PC-9 (cell line): ENCODE results near the gene CARD11. TPM values are rescaled to one million over a fixed set of nuclear protein-coding genes. Genes with fewer than 3 reads are reported as not detected.

ENCODE experiments used
- BruUV-seq: library from RNA; stranded (reverse); fragments of 400-500 nt; replicated peaks from 2 replicates; lab custom pipeline; 2021; lab: Mats Ljungman, UMichigan
- CTCF ChIA-PET: fragments of 300-600 bp; sonication (Branson Sonifier 250); formaldehyde crosslinking; loops from one replicate; lab custom pipeline; 2022; ENCODE audit warnings: antibody characterized with exemption; lab: Charles Lee
- POLR2A ChIA-PET: fragments of 300-600 bp; sonication (Branson Sonifier 250); formaldehyde crosslinking; loops from one replicate; lab custom pipeline; 2022; ENCODE audit warnings: antibody characterized with exemption; ENCODE audit not compliant: unreplicated experiment; lab: Charles Lee
- DNase-seq, 2 experiments: peaks; one replicate each; pipeline versions ENCODE4 v3.0.0 to v3.0.0-alpha.2; 2015 to 2022; ENCODE audit warnings: mixed read lengths in 1 of 2
- H2AFZ ChIP-seq: fragments of 200-600 bp; sonication (generic); 2 replicates; pipeline ENCODE4 v1.8.1; 2017; ENCODE audit warnings: antibody characterized with exemption
- H3F3A ChIP-seq: fragments of 200-600 bp; sonication (generic); 2 replicates; pipeline ENCODE4 v1.8.1; 2017; ENCODE audit warnings: antibody characterized with exemption, mild to moderate bottlenecking, low read depth; ENCODE audit not compliant: insufficient read depth
- H3K27ac ChIP-seq: fragments of 200-600 bp; sonication (generic); 2 replicates; pipeline ENCODE4 v1.6.1; 2016; ENCODE audit warnings: mixed run types
- H3K27me3 ChIP-seq: fragments of 200-600 bp; sonication (generic); 2 replicates; pipeline ENCODE4 v1.6.1; 2016; ENCODE audit warnings: low read depth, mixed run types; ENCODE audit not compliant: insufficient read depth
- H3K36me3 ChIP-seq: fragments of 200-600 bp; sonication (generic); 2 replicates; pipeline ENCODE4 v1.6.1; 2016; ENCODE audit warnings: low read depth, mixed run types
- H3K4me1 ChIP-seq: fragments of 200-600 bp; sonication (generic); replicated peaks from 2 replicates; pipeline ENCODE4 v1.6.1; 2016; ENCODE audit warnings: mixed run types; ENCODE audit not compliant: insufficient read depth
- H3K4me2 ChIP-seq: fragments of 200-600 bp; sonication (generic); 2 replicates; pipeline ENCODE4 v1.6.1; 2017; ENCODE audit warnings: mixed run types
- H3K4me3 ChIP-seq: fragments of 200-600 bp; sonication (generic); 2 replicates; pipeline ENCODE4 v1.6.1; 2016; ENCODE audit warnings: mixed run types
- H3K79me2 ChIP-seq: fragments of 200-600 bp; sonication (generic); 2 replicates; pipeline ENCODE4 v1.6.1; 2017; ENCODE audit warnings: low read depth, mixed run types
- H3K9me2 ChIP-seq: fragments of 200-600 bp; sonication (generic); 2 replicates; pipeline ENCODE4 v1.8.1; 2017; ENCODE audit warnings: mild to moderate bottlenecking; ENCODE audit not compliant: insufficient read depth
- H3K9me3 ChIP-seq: fragments of 200-600 bp; sonication (generic); 2 replicates; pipeline ENCODE4 v1.8.1; 2016; ENCODE audit warnings: low read depth; ENCODE audit not compliant: insufficient read depth
- H4K20me1 ChIP-seq: fragments of 200-600 bp; sonication (generic); 2 replicates; pipeline ENCODE4 v1.8.1; 2017; ENCODE audit not compliant: insufficient read depth
- EZH2 ChIP-seq: fragments of 200-600 bp; sonication (generic); IDR thresholded peaks from 2 replicates; pipeline ENCODE4 v1.8.0; 2017; ENCODE audit warnings: antibody characterized with exemption, low read depth
- intact Hi-C: fragments of 100-400 bp; cut with micrococcal nuclease; formaldehyde crosslinking; loops from one replicate; pipeline ENCODE4 v1.10.0; 2022; ENCODE audit not compliant: unreplicated experiment
- total RNA-seq: library from RNA; stranded (reverse); gene quantifications from 2 replicates; pipeline ENCODE4 v1.2.3, GENCODE V29; 2021
- TF ChIP-seq, protein P1 (sequence below): fragments of 200-600 bp; sonication (generic); conservative IDR thresholded peaks from 2 replicates; pipeline ENCODE4 v1.6.1; 2017; ENCODE audit warnings: mixed run types, antibody characterized with exemption, mild to moderate bottlenecking, moderate library complexity

Gene CARD11
- total RNA-seq, 1 experiment from 2014 or later = 62.6 TPM

DNA sequence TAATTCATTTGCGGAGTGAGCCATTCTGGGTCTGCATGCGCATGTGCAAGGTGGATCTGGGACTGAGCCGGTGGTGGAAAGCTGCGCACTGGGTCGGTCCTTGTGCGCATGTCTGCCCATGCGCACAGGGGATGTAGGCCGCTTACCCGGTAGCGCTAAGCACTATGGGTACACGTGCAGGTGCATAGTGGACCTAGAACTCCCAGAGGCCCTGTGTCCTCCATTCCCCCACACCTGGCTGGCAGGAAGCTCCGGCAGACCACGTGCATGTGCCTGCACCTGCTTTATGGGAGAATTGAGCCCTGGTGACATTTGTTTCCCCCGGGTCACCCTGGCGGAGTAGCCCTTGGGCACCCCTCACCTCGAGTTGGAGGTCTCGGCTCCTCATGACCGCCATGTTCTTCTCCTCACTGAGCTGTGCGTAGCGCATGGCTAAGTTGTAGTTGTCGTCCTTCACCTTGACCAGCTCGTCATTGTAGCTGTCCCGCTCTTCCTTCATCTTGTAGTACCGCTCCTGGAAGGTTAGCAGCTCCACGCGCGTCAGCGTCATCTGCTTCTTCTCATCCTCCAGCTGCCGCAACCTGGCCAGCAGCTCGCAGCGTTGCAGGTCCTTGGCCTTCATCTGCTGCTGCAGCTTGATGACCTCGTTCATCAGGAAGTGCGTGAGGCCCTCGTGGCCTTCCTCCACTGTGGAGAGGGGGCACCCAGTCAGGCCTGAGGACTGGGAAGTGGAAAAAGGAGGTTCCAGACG, 99.6 kb downstream of the CARD11 start:
- POLR2A ChIA-PET = no interaction called here
- Histone ChIP-seq H3F3A (peaks cover 4% of the 10 kb centered on the region; the same call in 1 of the 2 replicates), H3K4me1 (0 out of 2 replicates have a peak, but pooled peaks cover 5% of the 10 kb centered on the region), H3K27me3 (no peaks in the 10 kb centered on the region), H3K27ac (no peak overlapping the region), H3K4me3 (no peak overlapping the region), H3K79me2 (no peaks in the 10 kb centered on the region), H4K20me1 (no peaks in the 10 kb centered on the region), H2AFZ (no peak overlapping the region), H3K4me2 (no peak overlapping the region), H3K9me2 (no peaks in the 10 kb centered on the region), H3K9me3 (no peaks in the 10 kb centered on the region), H3K36me3 (peaks cover 10% of the 10 kb centered on the region; the same call in 1 of the 2 replicates)
- no TSS peak for BruUV-seq
- CTCF ChIA-PET = no interaction called here
- no peak for DNase-seq
- intact Hi-C loops = no loop called here
- TF ChIP-seq, protein P1, sequence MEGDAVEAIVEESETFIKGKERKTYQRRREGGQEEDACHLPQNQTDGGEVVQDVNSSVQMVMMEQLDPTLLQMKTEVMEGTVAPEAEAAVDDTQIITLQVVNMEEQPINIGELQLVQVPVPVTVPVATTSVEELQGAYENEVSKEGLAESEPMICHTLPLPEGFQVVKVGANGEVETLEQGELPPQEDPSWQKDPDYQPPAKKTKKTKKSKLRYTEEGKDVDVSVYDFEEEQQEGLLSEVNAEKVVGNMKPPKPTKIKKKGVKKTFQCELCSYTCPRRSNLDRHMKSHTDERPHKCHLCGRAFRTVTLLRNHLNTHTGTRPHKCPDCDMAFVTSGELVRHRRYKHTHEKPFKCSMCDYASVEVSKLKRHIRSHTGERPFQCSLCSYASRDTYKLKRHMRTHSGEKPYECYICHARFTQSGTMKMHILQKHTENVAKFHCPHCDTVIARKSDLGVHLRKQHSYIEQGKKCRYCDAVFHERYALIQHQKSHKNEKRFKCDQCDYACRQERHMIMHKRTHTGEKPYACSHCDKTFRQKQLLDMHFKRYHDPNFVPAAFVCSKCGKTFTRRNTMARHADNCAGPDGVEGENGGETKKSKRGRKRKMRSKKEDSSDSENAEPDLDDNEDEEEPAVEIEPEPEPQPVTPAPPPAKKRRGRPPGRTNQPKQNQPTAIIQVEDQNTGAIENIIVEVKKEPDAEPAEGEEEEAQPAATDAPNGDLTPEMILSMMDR = no peak
- no peak for TF ChIP-seq EZH2

DNA sequence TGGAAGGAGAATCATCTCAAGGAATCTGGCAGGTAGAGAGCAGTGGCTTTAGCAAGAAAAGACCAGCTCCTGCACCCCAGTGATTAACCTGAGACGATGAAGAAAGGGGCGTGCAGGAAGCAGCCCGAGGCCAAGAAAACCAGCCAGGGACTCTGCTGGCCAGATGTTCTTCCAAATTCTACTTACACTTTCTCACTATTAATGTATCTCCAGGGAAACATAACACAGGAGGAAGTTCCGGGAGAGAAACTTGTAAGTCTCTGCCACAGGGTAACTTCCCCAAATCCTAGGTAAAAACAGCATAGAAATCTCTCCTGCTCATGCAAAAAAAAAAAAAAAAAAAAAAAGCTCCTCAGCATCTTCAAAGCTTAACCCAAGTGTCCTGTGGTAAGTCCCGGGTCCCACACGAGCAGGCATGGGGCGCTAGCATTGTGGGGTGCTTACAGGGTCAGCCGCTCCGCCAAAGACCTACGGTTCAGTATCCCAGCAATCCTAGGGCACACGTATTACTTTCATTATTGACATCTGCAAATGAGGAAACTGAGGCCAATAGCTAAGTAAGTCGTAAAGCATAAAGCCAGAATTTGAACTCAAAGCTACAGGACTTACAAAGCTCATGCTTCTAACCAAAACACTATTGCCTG, 102.3 kb downstream of the CARD11 start:
- DNase-seq = no peak
- Histone ChIP-seq H3F3A (peaks cover 4% of the 10 kb centered on the region; the same call in 1 of the 2 replicates), H3K36me3 (peaks cover 7% of the 10 kb centered on the region; the same call in 1 of the 2 replicates), H3K4me3 (no peak overlapping the region), H2AFZ (no peak overlapping the region), H3K4me2 (no peak overlapping the region), H3K27me3 (no peaks in the 10 kb centered on the region), H3K27ac (no peak overlapping the region), H3K9me2 (no peaks in the 10 kb centered on the region), H3K79me2 (no peaks in the 10 kb centered on the region), H3K9me3 (no peaks in the 10 kb centered on the region), H4K20me1 (no peaks in the 10 kb centered on the region), H3K4me1 (0 out of 2 replicates have a peak, but pooled peaks cover 5% of the 10 kb centered on the region)
- BruUV-seq = no TSS peak
- intact Hi-C loops = no loop called here
- POLR2A ChIA-PET = interaction anchor here (0.7 kb wide), 1 partner anchor 21 kb away, joined by 11 read pairs; no protein-coding TSS in a partner anchor
- TF ChIP-seq, protein P1 = no peak
- no peak for TF ChIP-seq EZH2
- CTCF ChIA-PET = no interaction called here

DNA sequence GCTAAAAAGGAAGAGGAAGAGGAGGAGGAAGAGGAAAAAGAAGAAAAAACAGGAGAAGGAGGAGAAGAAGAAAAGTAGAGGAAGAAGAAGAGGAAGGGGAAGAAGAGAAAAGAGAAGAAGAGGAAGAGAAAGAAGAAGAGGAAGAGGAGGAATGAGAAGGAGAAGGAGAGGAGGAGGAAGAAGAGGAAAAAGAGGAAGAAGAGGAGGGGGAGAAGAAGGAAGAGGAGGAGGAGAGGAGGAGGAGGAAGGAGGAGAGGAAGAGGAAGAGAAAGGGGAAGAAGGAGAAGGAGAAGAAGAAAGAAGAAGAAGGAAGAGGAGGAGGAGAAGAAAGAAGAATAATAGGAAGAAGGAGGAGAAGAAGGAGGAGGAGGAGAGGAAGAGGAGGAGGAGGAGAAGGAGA, 103.2 kb downstream of the CARD11 start:
- CTCF ChIA-PET = interaction anchor here (0.7 kb wide), 1 partner anchor 98 kb away, joined by 3 read pairs; no protein-coding TSS in a partner anchor
- POLR2A ChIA-PET = interaction anchor here (0.7 kb wide), 1 partner anchor 77 kb away, joined by 5 read pairs; no protein-coding TSS in a partner anchor

More for the DNA sequence above, 103.2 kb downstream of the CARD11 start:
- no peak for DNase-seq
- no peaks in the 10 kb centered on the region for H3K9me2 ChIP-seq
- no peak overlapping the region for H3K4me3 ChIP-seq
- BruUV-seq = no TSS peak
- no peaks in the 10 kb centered on the region for H3K27me3 ChIP-seq
- no peaks in the 10 kb centered on the region for H3K79me2 ChIP-seq
- peaks cover 4% of the 10 kb centered on the region; the same call in 1 of the 2 replicates for H3K36me3 ChIP-seq
- H2AFZ ChIP-seq = no peak overlapping the region
- no peaks in the 10 kb centered on the region for H4K20me1 ChIP-seq
- peaks cover 6% of the 10 kb centered on the region; the same call in 1 of the 2 replicates for H3F3A ChIP-seq
- 0 out of 2 replicates have a peak, but pooled peaks cover 5% of the 10 kb centered on the region for H3K4me1 ChIP-seq
- H3K4me2 ChIP-seq = no peak overlapping the region
- H3K27ac ChIP-seq = no peak overlapping the region
- intact Hi-C loops = no loop called here
- no peaks in the 10 kb centered on the region for H3K9me3 ChIP-seq
- TF ChIP-seq EZH2 = no peak
- TF ChIP-seq, protein P1 = no peak
